Measurements from ENCODE around the gene ARHGEF16.

GRCh38 chr1:3470650-3471355 lies 16.3 kb downstream of the ARHGEF16 start:
- TF ChIP-seq CTCF (conservative IDR thresholded peaks at IDR 0.05; ENCODE audit: low read depth, low read length), result no peak
- no peak for TF ChIP-seq EZH2 (IDR thresholded peaks at IDR 0.05; ENCODE audit: borderline replicate concordance, low read depth, low read length, poor library complexity, severe bottlenecking)
